HG03196 (cell line): ENCODE measurements around the gene PGC.

Experiments used
- ATAC-seq: cut with Tn5 transposase; IDR thresholded peaks from one replicate; pipeline ENCODE4 v1.9.1; 2021; ENCODE audit not compliant: unreplicated experiment

PGC gene

GRCh38 chr6:41747256-41748101, at the start of gene PGC:
TSS of gene PGC (minus strand) at chr6:41747397. CDS start at chr6:41747334, 63 bp downstream.
- no peak for ATAC-seq

- ATAC-seq: no peak
Measured at GRCh38 chr6:41796474-41796873, 49.3 kb upstream of the PGC start.

- ATAC-seq: no peak
Measured at GRCh38 chr6:41791984-41792383, 44.8 kb upstream of the PGC start.

GRCh38 chr6:41791305-41791704, 44.1 kb upstream of the PGC start:
- no peak for ATAC-seq

- no peak for ATAC-seq
Measured at GRCh38 chr6:41790045-41790444, 42.8 kb upstream of the PGC start.

GRCh38 chr6:41789390-41789724, 42.2 kb upstream of the PGC start:
- ATAC-seq: no peak

GRCh38 chr6:41787219-41787917, 40.2 kb upstream of the PGC start, which contains the start of gene TOMM6:
TSS of gene TOMM6 (plus strand) at chr6:41787694. CDS start at chr6:41787698, 4 bp downstream.
- ATAC-seq: peak; percentile 80

- ATAC-seq: peak; percentile 50
Measured at GRCh38 chr6:41786451-41787218, 39.4 kb upstream of the PGC start.

GRCh38 chr6:41785689-41786450, 38.7 kb upstream of the PGC start:
- ATAC-seq: no peak

GRCh38 chr6:41785254-41785653, 38.1 kb upstream of the PGC start:
- ATAC-seq: no peak

GRCh38 chr6:41784581-41785171, 37.5 kb upstream of the PGC start:
- ATAC-seq: no peak

GRCh38 chr6:41783106-41783780, 36.0 kb upstream of the PGC start:
- no peak for ATAC-seq

- no peak for ATAC-seq
Measured at GRCh38 chr6:41781366-41781730, 34.2 kb upstream of the PGC start.

GRCh38 chr6:41780551-41781365, 33.6 kb upstream of the PGC start, which contains the start of gene PRICKLE4:
TSS of gene PRICKLE4 (plus strand) at chr6:41780782. CDS start at chr6:41783474, 2,692 bp downstream.
- no peak for ATAC-seq

- ATAC-seq: peak; percentile 92
Measured at GRCh38 chr6:41779788-41780550, 32.8 kb upstream of the PGC start, which contains the start of gene FRS3. TSS of gene FRS3 (minus strand) at chr6:41779900. CDS start at chr6:41776987, 2,913 bp downstream.

GRCh38 chr6:41779336-41779735, 32.1 kb upstream of the PGC start:
- no peak for ATAC-seq

- no peak for ATAC-seq
Measured at GRCh38 chr6:41778895-41779294, 31.7 kb upstream of the PGC start.
